Measurements from ENCODE around the gene GUCA2B.

Gene GUCA2B

DNA sequence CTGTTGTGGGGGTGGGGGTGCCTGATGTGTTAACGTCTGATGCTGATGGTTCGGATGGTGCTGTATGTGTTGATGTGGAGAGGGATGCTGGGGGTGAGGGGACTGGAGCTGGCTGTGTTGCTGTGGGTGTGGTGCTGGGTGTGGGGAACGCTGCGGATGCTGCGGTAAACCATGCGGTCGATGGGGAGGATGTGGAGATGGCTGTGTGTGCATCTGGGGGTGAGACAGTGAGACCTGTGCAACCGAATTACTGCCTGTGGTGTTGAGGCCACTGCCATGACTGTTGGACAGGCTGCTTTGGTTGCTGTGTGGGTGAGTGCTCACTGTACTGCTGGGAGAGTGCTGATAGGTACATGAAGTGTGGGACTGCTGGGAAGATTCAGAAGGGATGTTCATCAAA, 38.1 kb downstream of the GUCA2B start:
- no peak for DNase-seq

DNA sequence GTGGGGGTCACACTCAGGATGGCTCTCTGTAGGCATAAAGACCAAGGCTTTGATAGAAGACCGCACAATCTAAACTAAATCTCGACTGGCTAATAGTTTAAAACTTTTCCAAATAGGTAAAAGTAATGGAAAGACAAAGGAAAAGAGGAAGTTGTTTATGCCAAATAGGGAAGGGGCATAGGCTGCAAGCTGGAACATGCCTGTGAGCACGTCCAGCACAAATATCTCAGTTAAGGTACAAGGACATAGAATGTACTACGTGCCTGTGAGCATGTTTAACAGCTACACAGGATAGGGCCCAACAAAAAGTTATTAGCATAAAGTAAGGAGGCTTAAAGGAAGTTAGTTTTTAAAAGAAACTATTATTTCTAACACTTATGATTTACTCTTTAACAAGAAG, 38.9 kb downstream of the GUCA2B start:
- DNase-seq = no peak

DNA sequence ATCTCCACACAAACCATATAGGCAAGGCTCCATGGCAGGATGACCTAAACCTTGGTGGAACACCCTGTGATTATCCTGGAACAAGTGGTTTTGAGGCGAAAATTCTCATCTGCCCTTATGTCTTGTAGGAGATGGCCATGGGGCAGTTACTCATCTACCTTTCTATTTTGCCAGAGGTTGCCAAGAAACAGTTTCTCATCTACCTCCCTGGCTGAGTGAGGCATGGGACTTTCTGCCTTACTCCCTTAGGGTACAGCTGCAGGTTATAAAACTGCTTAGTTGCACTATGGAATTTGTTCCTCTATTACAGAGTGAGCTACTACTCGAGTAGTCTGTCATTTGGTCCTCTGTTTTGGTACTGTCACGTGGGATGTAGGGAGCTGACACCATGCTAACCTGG, 42.6 kb downstream of the GUCA2B start:
- DNase-seq = no peak

DNA sequence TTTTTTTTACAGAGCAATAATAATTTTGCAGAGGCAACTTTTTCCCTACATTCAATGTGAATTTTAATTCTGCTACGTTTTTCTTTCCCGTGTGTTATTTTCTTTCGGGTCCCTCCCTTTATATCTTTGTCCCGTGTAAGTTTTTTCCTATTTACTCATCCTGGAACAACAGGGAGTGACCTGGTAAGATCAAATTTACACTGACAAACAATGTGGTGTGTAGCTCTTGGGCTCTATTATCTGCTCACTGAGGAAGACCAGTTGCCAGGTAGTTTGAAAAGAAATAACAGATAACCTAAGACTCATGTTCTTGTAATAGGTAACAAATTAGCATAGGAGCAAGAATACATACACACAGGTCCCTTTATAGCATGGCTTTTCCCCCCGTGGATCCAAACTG, 45.0 kb downstream of the GUCA2B start:
- no peak for DNase-seq

DNA sequence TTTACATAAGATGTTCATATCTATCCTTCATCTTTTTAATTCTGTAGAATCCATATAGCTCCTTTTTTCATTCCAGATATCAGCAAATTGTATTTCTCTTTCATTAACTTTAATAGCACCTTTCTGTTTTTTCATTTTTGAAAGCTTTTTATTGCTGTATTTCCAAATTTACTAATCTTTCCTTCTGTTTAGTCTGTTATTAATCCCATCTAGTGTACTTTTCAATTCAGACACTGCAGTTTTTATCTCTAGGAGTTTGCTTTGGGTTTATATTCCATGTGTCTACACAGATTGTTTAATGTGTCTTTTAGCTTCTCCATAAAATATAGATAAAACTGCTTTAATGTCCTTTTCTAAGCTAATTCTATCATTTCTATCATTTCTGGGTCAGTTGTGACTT, 48.8 kb downstream of the GUCA2B start:
- no peak for DNase-seq

All from CD4-positive, alpha-beta T cell treated with Interleukin-6 for 4 hours (primary cell).